Right lobe of liver (tissue), 4 donors: ENCODE measurements around the gene FRMD4A.
"Not testable (repeated sequence)": the region's sequence is repeated elsewhere in the genome, so short reads cannot be mapped to it uniquely, and the experiment has no call there.

Experiments
- POLR2A ChIP-seq: fragments of 450-650 bp; IDR thresholded peaks from one replicate; pipeline ENCODE4 v1.6.1; 2017; ENCODE audit warnings: antibody characterized with exemption, mild to moderate bottlenecking
- TF ChIP-seq, protein P1 (sequence below), 4 donors: fragments of 200-600 bp in 3 of 4; fragments of 450-650 bp in 1 of 4; IDR thresholded peaks; one replicate each; pipeline versions ENCODE4 v1.5.1 to v1.8.0; 2016 to 2022; ENCODE audit warnings: antibody characterized with exemption in 4 of 4, mild to moderate bottlenecking in 2 of 4
- donor health status: DM: no; HTN: no; CAD: no.
- donor health status: DM: no; HTN: no; CAD: no.
- donor health status: DM: no; HTN: yes; CAD: no.

- TF ChIP-seq, protein P1, sequence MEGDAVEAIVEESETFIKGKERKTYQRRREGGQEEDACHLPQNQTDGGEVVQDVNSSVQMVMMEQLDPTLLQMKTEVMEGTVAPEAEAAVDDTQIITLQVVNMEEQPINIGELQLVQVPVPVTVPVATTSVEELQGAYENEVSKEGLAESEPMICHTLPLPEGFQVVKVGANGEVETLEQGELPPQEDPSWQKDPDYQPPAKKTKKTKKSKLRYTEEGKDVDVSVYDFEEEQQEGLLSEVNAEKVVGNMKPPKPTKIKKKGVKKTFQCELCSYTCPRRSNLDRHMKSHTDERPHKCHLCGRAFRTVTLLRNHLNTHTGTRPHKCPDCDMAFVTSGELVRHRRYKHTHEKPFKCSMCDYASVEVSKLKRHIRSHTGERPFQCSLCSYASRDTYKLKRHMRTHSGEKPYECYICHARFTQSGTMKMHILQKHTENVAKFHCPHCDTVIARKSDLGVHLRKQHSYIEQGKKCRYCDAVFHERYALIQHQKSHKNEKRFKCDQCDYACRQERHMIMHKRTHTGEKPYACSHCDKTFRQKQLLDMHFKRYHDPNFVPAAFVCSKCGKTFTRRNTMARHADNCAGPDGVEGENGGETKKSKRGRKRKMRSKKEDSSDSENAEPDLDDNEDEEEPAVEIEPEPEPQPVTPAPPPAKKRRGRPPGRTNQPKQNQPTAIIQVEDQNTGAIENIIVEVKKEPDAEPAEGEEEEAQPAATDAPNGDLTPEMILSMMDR (IDR thresholded peaks at IDR 0.05) = not testable (repeated sequence)
- TF ChIP-seq POLR2A = not testable (repeated sequence)
Observed at GRCh38 chr10:13715596-13715995, 615.1 kb downstream of the FRMD4A start.
